ENCODE results near the gene PRXL2B. TPM values are rescaled to one million over a fixed set of nuclear protein-coding genes. Genes with fewer than 3 reads are reported as not detected.
A peak's percentile ranks its signal among the peaks of the same experiment; 100 is the strongest.

Gene PRXL2B
- total RNA-seq, 1 experiment from 2014 or later: 34.8 TPM

DNA sequence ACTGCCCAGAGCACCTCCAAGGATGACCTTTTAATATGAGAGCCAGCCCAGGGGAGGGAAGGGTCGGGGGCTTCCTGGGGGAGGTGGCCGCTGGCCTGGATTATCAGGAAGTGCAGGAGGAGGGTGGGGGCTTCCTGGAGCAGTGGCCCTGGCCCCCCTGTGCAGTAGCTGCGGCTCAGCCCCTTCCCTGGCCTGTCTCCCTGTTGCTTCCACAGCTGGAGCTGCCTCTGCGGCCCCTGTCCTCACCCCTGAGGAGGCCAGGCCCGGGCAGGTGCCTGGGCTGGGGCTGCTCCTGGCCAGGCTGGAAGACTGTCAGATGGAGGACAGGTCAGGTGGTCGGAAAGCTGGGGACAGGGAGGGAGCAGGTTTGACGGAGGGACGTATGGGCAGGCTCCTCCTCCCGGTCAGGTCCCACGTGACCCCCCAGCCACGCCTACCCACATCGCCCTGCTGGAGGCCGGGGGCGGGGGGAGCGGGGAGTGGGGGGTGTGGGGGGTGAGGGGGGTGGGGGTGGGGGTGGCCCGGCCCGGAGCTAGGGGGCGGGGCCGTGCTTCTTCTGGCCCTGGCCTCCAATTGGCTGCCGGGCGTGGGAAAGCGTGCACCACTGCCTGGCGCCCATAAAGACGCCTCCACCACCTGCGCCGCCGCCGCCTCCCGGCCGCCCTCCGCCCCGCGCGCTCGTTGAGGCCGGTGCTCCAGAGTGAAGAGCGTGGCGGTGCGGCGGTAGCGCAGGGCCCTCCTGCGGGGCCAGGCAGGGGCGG is 40.6 kb upstream of the PRXL2B start:
- Histone ChIP-seq H3K36me3 (ENCODE audit: insufficient read depth, low read length, poor library complexity, severe bottlenecking) (no peaks in the 10 kb centered on the region), H3K27me3 (replicated peaks; ENCODE audit: insufficient read depth, low read depth, low read length, poor library complexity) (no peaks in the 10 kb centered on the region), H3K27ac (ENCODE audit: low read depth, low read length, poor library complexity, severe bottlenecking) (peak overlapping the region; percentile 76), H3K4me1 (ENCODE audit: insufficient read depth, low read length, poor library complexity, severe bottlenecking) (peaks cover 29% of the 10 kb centered on the region), H3K4me3 (ENCODE audit: low read depth, low read length, poor library complexity, severe bottlenecking) (peak overlapping the region; percentile 49), H3K9me3 (ENCODE audit: low read depth, low read length, poor library complexity, severe bottlenecking) (no peaks in the 10 kb centered on the region)
- no TSS peak for BruUV-seq (replicated peaks)
- intact Hi-C loops (cut with micrococcal nuclease; ENCODE audit: unreplicated experiment): loop anchor here (5.0 kb wide), 1 partner anchor 349 kb away; no protein-coding TSS in a partner anchor
- ChIA-PET POLR2A (ENCODE audit: low non-redundant PET) (interaction anchor here (0.5 to 0.6 kb wide), 2 partner anchors 19 to 357 kb away, joined by 3 to 6 read pairs; partner anchors contain the start of gene PANK4), CTCF (interaction anchor here (0.5 to 1.0 kb wide), 4 partner anchors 15 to 126 kb away, joined by 3 to 5 read pairs (median 4); partner anchors contain the start of gene PANK4)
- DNase-seq (ENCODE audit: low spot score): peak; percentile 91
- TF ChIP-seq CTCF (conservative IDR thresholded peaks at IDR 0.05; ENCODE audit: low read depth, low read length): no peak
- TF ChIP-seq EZH2 (IDR thresholded peaks at IDR 0.05; ENCODE audit: borderline replicate concordance, low read depth, low read length, poor library complexity, severe bottlenecking): no peak

GRCh38 chr1:2546515-2547209 is 39.9 kb upstream of the PRXL2B start:
- DNase-seq (ENCODE audit: low spot score): peak; percentile 91
- CTCF ChIA-PET: interaction anchor here (0.5 to 1.0 kb wide), 5 partner anchors 16 to 132 kb away, joined by 3 to 8 read pairs (median 4); partner anchors contain the start of gene PANK4

More at GRCh38 chr1:2546515-2547209, 39.9 kb upstream of the PRXL2B start:
- no peaks in the 10 kb centered on the region for H3K36me3 ChIP-seq (ENCODE audit: insufficient read depth, low read length, poor library complexity, severe bottlenecking)
- peak overlapping the region; percentile 49 for H3K4me3 ChIP-seq (ENCODE audit: low read depth, low read length, poor library complexity, severe bottlenecking)
- peak overlapping the region; percentile 76 for H3K27ac ChIP-seq (ENCODE audit: low read depth, low read length, poor library complexity, severe bottlenecking)
- no peaks in the 10 kb centered on the region for H3K27me3 ChIP-seq (replicated peaks; ENCODE audit: insufficient read depth, low read depth, low read length, poor library complexity)
- H3K4me1 ChIP-seq (ENCODE audit: insufficient read depth, low read length, poor library complexity, severe bottlenecking): peaks cover 24% of the 10 kb centered on the region
- no TSS peak for BruUV-seq (replicated peaks)
- POLR2A ChIA-PET (ENCODE audit: low non-redundant PET): interaction anchor here (0.5 to 0.6 kb wide), 2 partner anchors 20 to 357 kb away, joined by 3 to 6 read pairs; partner anchors contain the start of gene PANK4
- H3K9me3 ChIP-seq (ENCODE audit: low read depth, low read length, poor library complexity, severe bottlenecking): no peaks in the 10 kb centered on the region
- TF ChIP-seq CTCF (conservative IDR thresholded peaks at IDR 0.05; ENCODE audit: low read depth, low read length) (0 out of 2 replicates have a peak, but pooled peaks have one; percentile 25), EZH2 (IDR thresholded peaks at IDR 0.05; ENCODE audit: borderline replicate concordance, low read depth, low read length, poor library complexity, severe bottlenecking) (no peak)
- intact Hi-C loops (cut with micrococcal nuclease; ENCODE audit: unreplicated experiment): loop anchor here (5.0 kb wide), 1 partner anchor 349 kb away; no protein-coding TSS in a partner anchor
